Glutamatergic neuron (in vitro differentiated cells): ENCODE data around the gene MYCBPAP. TPM values are rescaled to one million over a fixed set of nuclear protein-coding genes. Genes with fewer than 3 reads are reported as not detected.

Source experiments
- DNase-seq: peaks from one replicate; pipeline ENCODE4 v3.0.0; 2022
- H3K27ac Mint-ChIP-seq: one replicate; pipeline ENCODE4 v1.8.0; 2020; ENCODE audit warnings: mild to moderate bottlenecking, mixed read lengths, inconsistent platforms; ENCODE audit not compliant: unreplicated experiment
- H3K27me3 Mint-ChIP-seq: one replicate; pipeline ENCODE4 v1.8.0; 2020; ENCODE audit warnings: mild to moderate bottlenecking, moderate library complexity, mixed read lengths, inconsistent platforms; ENCODE audit not compliant: unreplicated experiment
- H3K36me3 Mint-ChIP-seq: one replicate; pipeline ENCODE4 v1.8.0; 2020; ENCODE audit warnings: mild to moderate bottlenecking, mixed read lengths, inconsistent platforms; ENCODE audit not compliant: unreplicated experiment
- H3K4me1 Mint-ChIP-seq: one replicate; pipeline ENCODE4 v1.8.0; 2020; ENCODE audit warnings: mild to moderate bottlenecking, low read depth, mixed read lengths, inconsistent platforms; ENCODE audit not compliant: unreplicated experiment
- H3K4me3 Mint-ChIP-seq: one replicate; pipeline ENCODE4 v1.8.0; 2020; ENCODE audit warnings: mild to moderate bottlenecking, mixed read lengths, inconsistent platforms; ENCODE audit not compliant: unreplicated experiment
- H3K9me3 Mint-ChIP-seq: one replicate; pipeline ENCODE4 v1.8.0; 2020; ENCODE audit warnings: mild to moderate bottlenecking, moderate library complexity, mixed read lengths, inconsistent platforms; ENCODE audit not compliant: unreplicated experiment
- CTCF ChIP-seq: fragments of 200-600 bp; sonication (generic); IDR thresholded peaks from one replicate; pipeline ENCODE4 v1.5.0; 2021; ENCODE audit not compliant: partially characterized antibody, unreplicated experiment
- total RNA-seq: library from RNA; stranded (reverse); fragmentation: NEBNext Ultra II Directional; extraction: Animal tissue kit (Norgen Biotek cat#: 25700); gene quantifications from one replicate; pipeline ENCODE4 v1.2.1, GENCODE V29; 2021; ENCODE audit not compliant: unreplicated experiment

MYCBPAP gene
- total RNA-seq, 1 donor from 2014 or later = 2.5 TPM

GRCh38 chr17:50461550-50462132 lies 46.6 kb upstream of the MYCBPAP start:
- Mint-ChIP-seq H3K27me3 (peaks cover 6% of the 10 kb centered on the region), H3K9me3 (peaks cover 1% of the 10 kb centered on the region), H3K4me3 (no peak overlapping the region), H3K27ac (no peak overlapping the region), H3K4me1 (peaks cover 14% of the 10 kb centered on the region), H3K36me3 (no peaks in the 10 kb centered on the region)
- TF ChIP-seq CTCF = no peak
- DNase-seq = no peak

DNA sequence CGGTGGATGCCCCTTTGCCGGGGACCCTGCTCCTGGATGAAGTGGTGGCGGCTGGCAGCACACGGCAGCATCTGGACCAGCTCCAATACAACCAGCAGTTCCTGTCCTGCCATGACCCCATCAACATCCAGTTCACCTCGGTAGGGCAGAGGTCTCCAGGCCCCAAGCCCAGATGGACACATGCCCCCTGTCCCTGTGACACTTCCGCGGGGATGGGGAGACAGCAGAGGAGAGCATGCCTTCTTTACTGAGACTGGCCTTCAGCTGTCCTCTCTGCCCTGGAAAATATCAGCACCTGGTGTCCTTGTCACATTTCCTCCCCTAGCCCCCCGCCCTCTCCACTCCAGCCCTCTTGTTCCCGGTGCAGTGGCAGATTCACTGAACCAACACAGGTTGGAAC lies 45.8 kb upstream of the MYCBPAP start:
- DNase-seq = no peak
- Mint-ChIP-seq H3K27me3 (peaks cover 10% of the 10 kb centered on the region), H3K27ac (no peak overlapping the region), H3K4me3 (no peak overlapping the region), H3K36me3 (no peaks in the 10 kb centered on the region), H3K4me1 (peaks cover 14% of the 10 kb centered on the region), H3K9me3 (peaks cover 1% of the 10 kb centered on the region)
- no peak for TF ChIP-seq CTCF

GRCh38 chr17:50464121-50464520 lies 44.1 kb upstream of the MYCBPAP start:
- peaks cover 11% of the 10 kb centered on the region for H3K27me3 Mint-ChIP-seq
- H3K27ac Mint-ChIP-seq = no peak overlapping the region
- H3K4me1 Mint-ChIP-seq = peaks cover 11% of the 10 kb centered on the region
- H3K9me3 Mint-ChIP-seq = peaks cover 1% of the 10 kb centered on the region
- H3K4me3 Mint-ChIP-seq = no peak overlapping the region
- H3K36me3 Mint-ChIP-seq = no peaks in the 10 kb centered on the region
- TF ChIP-seq CTCF = no peak
- no peak for DNase-seq

- no peak for DNase-seq
- Mint-ChIP-seq H3K27me3 (peaks cover 11% of the 10 kb centered on the region), H3K9me3 (peaks cover 1% of the 10 kb centered on the region), H3K36me3 (no peaks in the 10 kb centered on the region), H3K27ac (no peak overlapping the region), H3K4me3 (no peak overlapping the region), H3K4me1 (peaks cover 6% of the 10 kb centered on the region)
- TF ChIP-seq CTCF = no peak
These were observed 43.5 kb upstream of the MYCBPAP start for GRCh38 chr17:50464736-50465135.

DNA sequence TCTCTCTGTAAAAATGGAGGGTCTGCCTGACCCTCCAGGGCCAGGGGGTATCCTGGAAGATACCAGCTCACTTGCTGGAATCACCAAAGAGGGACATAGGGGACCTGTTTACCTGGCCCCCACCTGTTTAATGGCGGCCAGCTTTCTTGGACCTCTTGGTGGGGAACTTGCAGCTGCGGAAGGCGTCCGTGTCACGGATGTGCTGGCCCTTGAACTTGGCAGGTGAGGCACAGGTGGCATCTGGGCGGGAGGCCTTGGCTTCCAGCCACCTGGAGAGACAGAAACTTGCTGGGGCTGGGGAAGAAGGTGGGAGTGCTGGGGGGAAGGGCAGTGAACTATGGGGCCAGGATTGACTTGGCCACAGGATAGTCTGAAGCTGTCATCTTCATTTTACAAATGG lies 43.1 kb upstream of the MYCBPAP start:
- no peak for TF ChIP-seq CTCF
- no peak for DNase-seq
- Mint-ChIP-seq H3K4me1 (peaks cover 2% of the 10 kb centered on the region), H3K36me3 (no peaks in the 10 kb centered on the region), H3K27ac (no peak overlapping the region), H3K4me3 (no peak overlapping the region), H3K9me3 (peaks cover 1% of the 10 kb centered on the region), H3K27me3 (peaks cover 11% of the 10 kb centered on the region)
